SU-DHL-6 (cell line): ENCODE results near the gene MEGF10.

Experiments
- H2AFZ ChIP-seq: fragments of 200-600 bp; sonication (generic); 2 replicates; pipeline ENCODE4 v1.6.1; 2014; ENCODE audit warnings: low read depth, mild to moderate bottlenecking, moderate library complexity, mixed read lengths, antibody characterized with exemption, low read length; ENCODE audit not compliant: severe bottlenecking
- H3F3A ChIP-seq: fragments of 200-600 bp; shearing (Covaris generic); 2 replicates; pipeline ENCODE4 v1.6.0; 2016; ENCODE audit warnings: antibody characterized with exemption, mild to moderate bottlenecking; ENCODE audit not compliant: insufficient read depth
- H3K27ac ChIP-seq: fragments of 200-600 bp; sonication (generic); 2 replicates; pipeline ENCODE4 v1.5.1; 2016; ENCODE audit warnings: low read depth, mild to moderate bottlenecking, low read length, moderate library complexity, mixed read lengths
- H3K27me3 ChIP-seq: fragments of 200-600 bp; sonication (generic), shearing (Covaris generic); 2 replicates; pipeline ENCODE4 v1.6.0; 2014; ENCODE audit warnings: mild to moderate bottlenecking, low read length
- H3K36me3 ChIP-seq: fragments of 200-600 bp; sonication (generic); 2 replicates; pipeline ENCODE4 v1.6.1; 2014; ENCODE audit warnings: mild to moderate bottlenecking, low read length, mixed read lengths
- H3K4me2 ChIP-seq: fragments of 300-600, 200-600 bp; shearing (Covaris generic), sonication (generic); 2 replicates; pipeline ENCODE4 v1.6.0; 2014; ENCODE audit warnings: low read length, low read depth, mild to moderate bottlenecking; ENCODE audit not compliant: poor library complexity, severe bottlenecking
- H3K4me3 ChIP-seq: fragments of 200-600 bp; sonication (generic); 2 replicates; pipeline ENCODE4 v1.5.1; 2014; ENCODE audit warnings: antibody characterized with exemption, low read length, mild to moderate bottlenecking, mixed read lengths; ENCODE audit not compliant: insufficient read depth, poor library complexity, severe bottlenecking
- H3K79me2 ChIP-seq: fragments of 200-600 bp; sonication (generic); 2 replicates; pipeline ENCODE4 v1.6.1; 2014; ENCODE audit warnings: mild to moderate bottlenecking, low read length, moderate library complexity; ENCODE audit not compliant: insufficient read depth
- H3K9ac ChIP-seq: fragments of 200-600 bp; sonication (generic); 2 replicates; pipeline ENCODE4 v1.7.0; 2014; ENCODE audit warnings: mild to moderate bottlenecking, low read length
- H3K9me2 ChIP-seq: fragments of 200-600 bp; sonication (generic); replicated peaks from 2 replicates; pipeline ENCODE4 v1.6.1; 2014; ENCODE audit warnings: low read length; ENCODE audit not compliant: insufficient read depth
- H3K9me3 ChIP-seq: fragments of 200-600 bp; sonication (generic); 2 replicates; pipeline ENCODE4 v1.6.1; 2014; ENCODE audit warnings: low read length, mixed read lengths; ENCODE audit not compliant: insufficient read depth
- H4K20me1 ChIP-seq: fragments of 200-600 bp; sonication (generic); 2 replicates; pipeline ENCODE4 v1.6.1; 2014; ENCODE audit warnings: low read depth, mild to moderate bottlenecking, antibody characterized with exemption, low read length, moderate library complexity, mixed read lengths
- CTCF ChIP-seq: fragments of 200-600 bp; sonication (generic); IDR thresholded peaks from one replicate; pipeline ENCODE4 v1.5.1; 2017; ENCODE audit warnings: antibody characterized with exemption, mild to moderate bottlenecking, low read length, moderate library complexity; ENCODE audit not compliant: insufficient read depth, poor library complexity, severe bottlenecking
- EZH2phosphoT487 ChIP-seq: fragments of 200-600 bp; sonication (generic), shearing (Covaris generic); conservative IDR thresholded peaks from 2 replicates; pipeline ENCODE4 v1.6.1; 2018; ENCODE audit warnings: mild to moderate bottlenecking, antibody characterized with exemption, low read length, moderate library complexity, mixed read lengths

Gene MEGF10

GRCh38 chr5:127472700-127473099, 182.1 kb downstream of the MEGF10 start:
- no peaks in the 10 kb centered on the region for H3K79me2 ChIP-seq
- H3K27me3 ChIP-seq: no peaks in the 10 kb centered on the region
- H3K4me2 ChIP-seq: no peak overlapping the region
- no peak overlapping the region for H3K27ac ChIP-seq
- H4K20me1 ChIP-seq: no peaks in the 10 kb centered on the region
- no peak overlapping the region for H2AFZ ChIP-seq
- TF ChIP-seq CTCF (no peak), EZH2phosphoT487 (no peak)
- no peaks in the 10 kb centered on the region for H3K9me3 ChIP-seq
- H3K9ac ChIP-seq: no peak overlapping the region
- no peak overlapping the region for H3K4me3 ChIP-seq
- no peaks in the 10 kb centered on the region for H3F3A ChIP-seq
- no peaks in the 10 kb centered on the region for H3K36me3 ChIP-seq
- H3K9me2 ChIP-seq: no peaks in the 10 kb centered on the region

- no peaks in the 10 kb centered on the region for H3K27me3 ChIP-seq
- H3K9me2 ChIP-seq: no peaks in the 10 kb centered on the region
- H3K9ac ChIP-seq: no peak overlapping the region
- H3K4me3 ChIP-seq: no peak overlapping the region
- H4K20me1 ChIP-seq: no peaks in the 10 kb centered on the region
- no peaks in the 10 kb centered on the region for H3K79me2 ChIP-seq
- no peak for TF ChIP-seq CTCF
- TF ChIP-seq EZH2phosphoT487: no peak
- H3F3A ChIP-seq: no peaks in the 10 kb centered on the region
- no peak overlapping the region for H3K4me2 ChIP-seq
- no peaks in the 10 kb centered on the region for H3K9me3 ChIP-seq
- H2AFZ ChIP-seq: no peak overlapping the region
- no peak overlapping the region for H3K27ac ChIP-seq
- no peaks in the 10 kb centered on the region for H3K36me3 ChIP-seq
Measured at GRCh38 chr5:127486471-127486870, 195.9 kb downstream of the MEGF10 start.

GRCh38 chr5:127492854-127493738, 202.5 kb downstream of the MEGF10 start:
- H2AFZ ChIP-seq: no peak overlapping the region
- no peaks in the 10 kb centered on the region for H3K9me2 ChIP-seq
- no peaks in the 10 kb centered on the region for H3K27me3 ChIP-seq
- H3K4me3 ChIP-seq: no peak overlapping the region
- no peaks in the 10 kb centered on the region for H3K9me3 ChIP-seq
- H3F3A ChIP-seq: no peaks in the 10 kb centered on the region
- no peaks in the 10 kb centered on the region for H4K20me1 ChIP-seq
- no peaks in the 10 kb centered on the region for H3K79me2 ChIP-seq
- no peak overlapping the region for H3K9ac ChIP-seq
- no peak overlapping the region for H3K27ac ChIP-seq
- no peak overlapping the region for H3K4me2 ChIP-seq
- H3K36me3 ChIP-seq: no peaks in the 10 kb centered on the region
- TF ChIP-seq EZH2phosphoT487: no peak
- TF ChIP-seq CTCF: peak; percentile 97
